GM12873 (cell line): ENCODE results near the gene FANCC.
A peak's percentile ranks its signal among the peaks of the same experiment; 100 is the strongest.

Experiments used
- TF ChIP-seq, protein P1 (sequence below): IDR thresholded peaks from 2 replicates; pipeline ENCODE4 v1.5.1; 2012; ENCODE audit warnings: low read depth, mild to moderate bottlenecking, moderate library complexity, low read length, control low read depth; ENCODE audit not compliant: insufficient read depth; ENCODE audit errors: missing control alignments

The FANCC gene

DNA sequence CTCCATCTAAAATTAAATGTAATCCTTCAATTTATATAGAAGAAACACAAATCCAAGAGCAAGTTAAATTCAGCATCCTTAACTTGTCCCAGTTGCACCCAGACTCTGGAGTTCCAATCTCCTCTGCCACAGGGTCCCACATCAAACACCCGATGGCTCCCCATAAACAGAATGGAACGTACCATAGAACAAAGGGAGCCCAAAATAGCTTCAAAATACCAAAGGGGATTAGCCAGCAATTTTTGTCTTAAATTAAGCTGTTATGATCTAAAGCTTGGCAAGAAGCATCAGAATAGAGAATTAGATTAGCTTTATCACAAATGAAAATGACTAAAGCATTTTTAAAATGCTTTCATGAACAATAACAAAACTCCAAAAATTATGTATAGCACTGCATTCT is 112.8 kb downstream of the FANCC start:
- TF ChIP-seq, protein P1, sequence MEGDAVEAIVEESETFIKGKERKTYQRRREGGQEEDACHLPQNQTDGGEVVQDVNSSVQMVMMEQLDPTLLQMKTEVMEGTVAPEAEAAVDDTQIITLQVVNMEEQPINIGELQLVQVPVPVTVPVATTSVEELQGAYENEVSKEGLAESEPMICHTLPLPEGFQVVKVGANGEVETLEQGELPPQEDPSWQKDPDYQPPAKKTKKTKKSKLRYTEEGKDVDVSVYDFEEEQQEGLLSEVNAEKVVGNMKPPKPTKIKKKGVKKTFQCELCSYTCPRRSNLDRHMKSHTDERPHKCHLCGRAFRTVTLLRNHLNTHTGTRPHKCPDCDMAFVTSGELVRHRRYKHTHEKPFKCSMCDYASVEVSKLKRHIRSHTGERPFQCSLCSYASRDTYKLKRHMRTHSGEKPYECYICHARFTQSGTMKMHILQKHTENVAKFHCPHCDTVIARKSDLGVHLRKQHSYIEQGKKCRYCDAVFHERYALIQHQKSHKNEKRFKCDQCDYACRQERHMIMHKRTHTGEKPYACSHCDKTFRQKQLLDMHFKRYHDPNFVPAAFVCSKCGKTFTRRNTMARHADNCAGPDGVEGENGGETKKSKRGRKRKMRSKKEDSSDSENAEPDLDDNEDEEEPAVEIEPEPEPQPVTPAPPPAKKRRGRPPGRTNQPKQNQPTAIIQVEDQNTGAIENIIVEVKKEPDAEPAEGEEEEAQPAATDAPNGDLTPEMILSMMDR = no peak

DNA sequence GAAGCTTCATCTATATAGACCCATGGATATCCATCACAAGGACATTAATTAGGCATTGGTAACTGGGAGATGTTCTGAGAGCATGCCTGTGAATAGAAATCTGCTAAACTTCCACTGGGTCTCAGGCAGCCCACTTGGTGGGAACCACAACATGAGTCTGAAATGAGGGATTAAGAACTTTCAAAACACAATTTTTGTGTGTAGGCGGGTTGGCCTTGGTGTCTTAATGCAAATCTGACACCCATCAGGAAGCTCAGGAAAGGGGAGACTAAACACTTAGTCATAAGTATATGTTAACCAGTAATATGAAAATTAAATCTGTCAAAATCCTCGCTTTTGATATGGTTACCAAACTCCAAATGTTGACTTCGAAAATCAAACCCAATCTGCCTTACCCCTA is 113.2 kb downstream of the FANCC start:
- TF ChIP-seq, protein P1 = no peak

DNA sequence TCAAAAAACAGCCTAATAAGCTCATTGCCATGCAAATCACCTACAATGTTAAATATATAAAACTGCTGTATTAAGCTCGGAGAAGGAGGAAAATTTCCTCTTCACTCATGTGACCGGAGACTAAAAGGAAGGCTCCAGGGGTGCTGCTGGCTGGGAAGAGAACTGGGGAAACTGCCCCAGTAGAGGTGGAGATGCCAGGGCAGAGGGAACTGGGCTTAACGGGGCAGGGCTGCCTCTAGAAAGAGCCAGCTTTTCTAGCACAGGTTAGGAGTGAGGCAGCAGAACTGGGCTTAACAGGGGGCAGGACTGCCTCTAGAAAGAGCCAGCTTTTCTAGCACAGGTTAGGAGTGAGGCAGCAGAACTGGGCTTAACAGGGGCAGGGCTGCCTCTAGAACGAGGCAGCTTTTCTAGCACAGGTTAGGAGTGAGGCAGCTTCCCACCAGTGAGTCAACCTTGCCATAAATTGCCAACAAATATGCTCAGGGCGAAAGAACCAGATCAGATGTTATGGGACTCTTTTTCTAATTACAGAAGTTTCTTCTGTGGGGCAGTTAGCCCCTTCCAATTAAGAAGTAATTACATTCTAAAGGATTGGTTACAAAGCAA is 115.3 kb downstream of the FANCC start:
- TF ChIP-seq, protein P1 = no peak

DNA sequence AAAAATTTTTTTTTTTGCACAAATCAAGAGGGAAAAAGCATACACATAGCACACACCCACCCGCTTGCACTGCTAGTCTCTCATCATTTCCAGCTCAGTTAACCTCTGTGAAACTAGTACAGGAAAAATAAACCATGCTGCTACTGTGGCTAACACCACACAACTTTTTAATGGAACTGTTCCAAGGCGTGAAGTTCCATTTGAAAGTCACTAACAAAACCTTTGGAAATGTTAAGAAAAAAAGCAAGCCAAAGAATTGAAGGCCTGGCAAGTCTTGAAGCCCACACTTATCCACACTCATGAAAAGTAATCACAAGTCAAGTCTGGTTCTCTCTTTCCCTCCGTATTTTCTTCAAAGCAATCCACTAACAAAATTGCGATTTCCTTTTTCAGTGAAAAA is 116.3 kb downstream of the FANCC start:
- TF ChIP-seq, protein P1 = no peak

DNA sequence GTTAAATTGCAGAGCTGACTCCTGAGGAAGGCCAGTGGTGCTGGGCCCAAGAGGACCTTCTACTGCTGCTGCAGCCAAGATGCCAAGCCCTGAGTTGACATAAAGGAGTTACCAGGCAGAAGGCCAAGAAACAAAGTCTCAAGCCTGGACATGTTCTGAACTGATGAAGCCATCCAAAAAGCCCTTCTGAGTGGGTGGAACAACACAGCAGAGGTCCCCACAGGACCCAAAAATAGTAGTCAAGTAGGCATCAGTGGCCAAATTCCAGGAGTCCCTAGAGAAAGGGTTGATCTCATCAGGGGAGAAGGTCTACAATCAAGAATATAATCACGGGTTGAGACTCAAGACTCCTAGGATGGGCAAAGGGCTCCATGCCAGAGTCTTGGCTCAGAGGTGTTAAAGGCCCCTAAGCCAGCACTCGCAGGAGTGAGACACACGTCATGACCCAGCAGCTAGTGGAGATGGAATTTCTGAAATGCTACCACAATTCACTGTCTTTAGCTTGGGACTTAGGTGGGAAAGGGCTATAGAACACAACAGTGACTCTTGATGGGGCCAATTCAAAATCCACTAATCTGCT is 119.7 kb downstream of the FANCC start:
- TF ChIP-seq, protein P1 = no peak

DNA sequence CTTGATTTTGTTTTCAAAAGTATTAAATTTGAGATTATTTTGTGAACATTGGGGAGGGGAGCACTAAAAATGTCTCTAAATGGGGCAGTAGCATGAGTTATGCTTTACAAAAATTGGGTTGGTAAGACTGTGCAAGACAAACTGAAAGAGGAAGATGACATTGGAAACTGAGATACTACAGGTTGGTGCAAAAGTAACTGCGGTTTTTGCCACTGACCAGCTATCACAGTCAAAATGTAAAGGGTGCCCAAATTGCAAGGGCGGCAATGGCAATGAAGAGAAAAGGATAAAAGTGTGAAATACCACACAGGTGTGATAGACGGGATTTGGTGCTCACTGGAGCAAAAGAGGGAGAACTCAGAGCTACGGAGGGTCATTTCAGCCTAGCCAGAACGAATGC is 124.0 kb downstream of the FANCC start:
- TF ChIP-seq, protein P1 = no peak

DNA sequence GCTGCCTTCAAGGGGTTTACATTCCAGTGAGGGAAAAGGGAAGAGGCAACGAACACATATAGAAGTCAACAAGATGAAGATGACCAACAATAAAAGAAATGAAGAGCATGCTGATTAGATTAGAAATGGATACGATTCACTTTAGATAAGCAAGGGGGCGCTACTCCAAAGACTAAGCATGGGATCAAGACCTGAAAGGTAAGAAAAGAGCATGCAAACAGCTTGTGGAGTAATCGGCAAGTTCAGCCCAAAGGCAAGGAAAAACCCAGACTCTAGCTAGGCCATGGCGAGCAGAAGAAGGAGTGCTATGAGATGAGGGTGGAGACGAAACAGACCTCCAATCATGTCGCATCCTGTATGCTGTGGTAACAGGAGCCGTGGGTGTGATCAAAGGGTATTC is 124.4 kb downstream of the FANCC start:
- TF ChIP-seq, protein P1 = peak; percentile 28
